Stimulated activated naive CD8-positive, alpha-beta T cell treated with anti-CD3 and anti-CD28 coated beads, Interleukin-15, amount 100 ng/mL, for 72 hours (primary cell): ENCODE results near the gene MTTP.
A peak's percentile ranks its signal among the peaks of the same experiment; 100 is the strongest.

Experiments
- ATAC-seq: fragments of 150-1000 bp; cut with Tn5 transposase; 2 replicates; pipeline ENCODE4 v1.10.0; 2021; ENCODE audit warnings: mild to moderate bottlenecking, moderate library complexity
- DNase-seq, 2 donors: peaks; one replicate each; pipeline ENCODE4 v3.0.0; 2021 to 2022
- H3K27ac Mint-ChIP-seq, 2 donors: one replicate each; pipeline ENCODE4 v1.8.0; 2022; ENCODE audit warnings: mild to moderate bottlenecking in 2 of 2, mixed read lengths in 2 of 2, moderate library complexity in 2 of 2
- H3K27me3 Mint-ChIP-seq: one replicate; pipeline ENCODE4 v1.8.0; 2022; ENCODE audit warnings: mixed read lengths
- H3K4me1 Mint-ChIP-seq: one replicate; pipeline ENCODE4 v1.8.0; 2022; ENCODE audit warnings: mild to moderate bottlenecking, mixed read lengths
- H3K4me3 Mint-ChIP-seq, 2 donors: one replicate each; pipeline ENCODE4 v1.8.0; 2022; ENCODE audit warnings: mild to moderate bottlenecking in 2 of 2, mixed read lengths in 2 of 2, moderate library complexity in 1 of 2
- H3K9me3 Mint-ChIP-seq, 2 donors: one replicate each; pipeline ENCODE4 v1.8.0; 2022; ENCODE audit warnings: mixed read lengths in 2 of 2

The MTTP gene

DNA sequence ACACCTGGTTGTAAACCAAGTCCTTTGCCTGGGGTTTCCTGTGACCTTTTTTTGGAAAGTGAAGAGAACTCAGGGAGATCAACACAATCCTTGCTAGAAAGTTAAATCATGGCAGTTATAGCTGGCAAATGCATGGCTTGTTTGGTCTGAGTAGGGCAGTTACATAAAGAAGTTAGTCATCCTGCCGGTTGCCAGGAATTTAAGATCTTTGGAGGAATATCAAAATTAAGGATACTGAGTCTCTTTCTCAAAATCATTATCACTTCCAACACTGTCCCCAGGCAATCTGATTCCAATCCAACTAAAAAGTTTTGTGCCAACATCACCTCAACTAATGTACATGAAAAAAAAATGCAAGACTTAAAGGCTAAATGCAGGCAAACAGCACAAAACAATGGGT lies 42.8 kb downstream of the MTTP start:
- Mint-ChIP-seq H3K27me3 (no peaks in the 10 kb centered on the region), H3K4me3 (no peak overlapping the region), H3K4me1 (no peaks in the 10 kb centered on the region), H3K27ac (no peak overlapping the region), H3K9me3 (no peaks in the 10 kb centered on the region)
- DNase-seq (no peak), ATAC-seq (no peak)

DNA sequence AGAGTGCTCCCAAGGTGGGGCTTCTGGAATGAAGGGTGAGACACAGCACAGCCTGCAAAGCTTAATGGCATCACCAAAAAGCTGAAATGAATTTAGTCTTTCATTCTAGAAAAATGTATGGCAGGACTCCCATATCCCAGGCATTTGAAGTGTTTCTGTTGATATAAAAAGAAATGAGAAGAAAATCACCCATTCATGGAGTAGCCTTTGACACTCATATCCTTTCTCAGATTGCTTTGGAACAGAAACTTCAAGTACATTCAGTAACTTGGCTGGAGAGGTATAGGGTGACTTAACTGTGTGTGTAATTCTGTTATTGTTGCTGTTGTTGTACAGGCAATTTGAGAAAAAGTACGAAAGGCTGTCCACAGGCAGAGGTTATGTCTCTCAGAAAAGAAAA lies 47.7 kb downstream of the MTTP start:
- no peaks in the 10 kb centered on the region for H3K27me3 Mint-ChIP-seq
- H3K4me1 Mint-ChIP-seq, result no peaks in the 10 kb centered on the region
- no peak overlapping the region for H3K27ac Mint-ChIP-seq
- no peaks in the 10 kb centered on the region for H3K9me3 Mint-ChIP-seq
- no peak for DNase-seq
- no peak for ATAC-seq
- no peak overlapping the region for H3K4me3 Mint-ChIP-seq

DNA sequence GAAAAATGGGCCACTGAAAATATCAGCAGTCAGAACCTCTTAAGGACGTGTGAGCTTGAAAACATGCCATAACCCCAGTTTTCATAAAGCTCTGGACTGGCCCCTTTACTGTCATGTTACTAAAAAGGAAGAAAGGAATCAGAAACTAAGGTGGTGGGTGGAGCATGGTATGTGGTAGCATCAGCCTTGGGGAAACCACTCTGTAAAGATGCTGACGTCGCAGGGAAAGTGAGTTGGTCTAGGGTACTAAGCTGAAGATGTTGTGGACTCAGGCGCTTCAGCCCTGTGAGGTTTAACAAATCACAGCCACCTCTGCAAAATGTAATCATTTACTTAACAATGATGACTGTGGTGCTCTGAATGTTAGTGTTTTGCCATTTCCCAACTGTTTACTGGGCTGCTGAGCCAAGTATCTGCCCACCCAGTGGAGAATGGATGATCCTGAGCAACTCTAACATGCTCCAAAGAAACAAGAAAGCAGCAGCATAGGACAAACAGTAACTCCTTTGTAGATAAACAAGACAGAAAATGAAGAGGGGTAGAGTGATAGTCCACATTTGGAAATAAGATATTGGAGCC lies 49.6 kb downstream of the MTTP start:
- ATAC-seq (peak; percentile 64), DNase-seq (no peak)
- H3K4me3 Mint-ChIP-seq, result no peak overlapping the region
- H3K27ac Mint-ChIP-seq, result no peak overlapping the region
- no peaks in the 10 kb centered on the region for H3K27me3 Mint-ChIP-seq
- H3K9me3 Mint-ChIP-seq, result no peaks in the 10 kb centered on the region
- no peaks in the 10 kb centered on the region for H3K4me1 Mint-ChIP-seq

DNA sequence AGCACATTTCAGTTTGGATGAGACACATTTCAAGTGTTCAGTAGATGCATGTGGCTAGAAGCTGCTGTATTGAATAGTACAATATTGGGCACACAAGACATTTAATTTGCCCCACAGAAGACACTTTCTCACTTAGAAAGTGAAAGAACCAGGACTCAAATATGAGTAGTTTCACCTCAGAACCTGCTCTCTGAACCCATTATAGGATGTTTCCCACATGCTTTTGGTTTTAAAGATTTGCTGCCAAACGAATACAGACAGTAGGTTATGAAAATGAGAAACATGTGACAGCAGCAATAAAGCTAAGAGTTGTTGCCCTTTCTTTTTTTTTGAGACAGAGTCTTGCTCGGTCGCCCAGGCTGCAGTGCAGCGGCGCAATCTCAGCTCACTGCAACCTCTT lies 50.7 kb downstream of the MTTP start:
- ATAC-seq, result no peak
- no peaks in the 10 kb centered on the region for H3K9me3 Mint-ChIP-seq
- H3K27ac Mint-ChIP-seq, result no peak overlapping the region
- no peak overlapping the region for H3K4me3 Mint-ChIP-seq
- no peaks in the 10 kb centered on the region for H3K27me3 Mint-ChIP-seq
- H3K4me1 Mint-ChIP-seq, result peaks cover 9% of the 10 kb centered on the region
- DNase-seq, result no peak

DNA sequence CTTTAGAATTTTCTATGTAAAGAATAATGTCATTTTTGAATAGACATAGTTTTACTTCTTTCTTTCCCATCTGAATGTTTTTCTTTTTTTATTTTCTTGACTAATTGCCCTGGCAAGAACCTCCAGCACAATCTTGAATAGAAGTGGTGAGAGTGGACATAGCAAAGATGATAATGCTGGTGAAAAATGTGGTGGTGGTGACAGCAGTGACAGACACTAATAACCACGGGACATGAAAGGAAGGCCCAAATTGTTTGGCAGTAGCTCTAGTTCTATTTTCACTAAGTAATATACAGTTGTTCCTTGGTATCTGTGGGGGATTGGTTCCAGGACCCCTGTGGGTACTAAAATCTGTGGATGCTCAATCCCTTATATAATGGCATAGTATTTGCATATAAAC lies 53.4 kb downstream of the MTTP start:
- ATAC-seq (no peak), DNase-seq (no peak)
- no peaks in the 10 kb centered on the region for H3K9me3 Mint-ChIP-seq
- no peaks in the 10 kb centered on the region for H3K27me3 Mint-ChIP-seq
- peaks cover 9% of the 10 kb centered on the region for H3K4me1 Mint-ChIP-seq
- H3K27ac Mint-ChIP-seq, result no peak overlapping the region
- no peak overlapping the region for H3K4me3 Mint-ChIP-seq

DNA sequence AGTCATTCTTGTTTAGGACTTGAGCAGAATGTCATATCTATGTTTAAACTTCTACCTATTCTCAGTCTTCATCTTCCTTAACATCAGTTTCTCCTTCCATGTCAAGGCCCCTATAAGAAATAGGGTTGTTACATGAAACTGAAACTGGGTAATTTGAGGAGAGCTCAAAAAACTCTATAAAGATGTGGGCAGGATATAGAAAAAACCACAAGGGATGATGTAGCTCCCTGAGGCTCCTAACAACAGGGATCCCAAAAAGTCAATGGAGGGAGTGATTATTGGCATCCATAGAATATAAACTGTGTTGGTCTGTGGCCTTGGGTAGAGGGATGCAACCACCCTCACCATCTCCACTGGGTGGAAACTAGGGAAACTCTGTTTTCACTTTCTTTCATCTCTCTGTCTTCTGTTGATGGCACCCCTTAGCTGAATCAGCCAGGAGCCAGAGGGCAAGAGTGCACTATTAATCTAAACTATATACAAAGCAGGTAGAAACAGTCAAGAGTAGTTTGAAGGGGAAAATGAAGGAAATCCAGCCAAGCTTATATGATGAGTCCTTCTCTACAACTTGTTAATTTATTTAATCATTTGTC lies 55.4 kb downstream of the MTTP start:
- H3K4me3 Mint-ChIP-seq, result no peak overlapping the region
- no peak overlapping the region for H3K27ac Mint-ChIP-seq
- ATAC-seq (peak; percentile 45), DNase-seq (no peak)
- H3K4me1 Mint-ChIP-seq, result peaks cover 9% of the 10 kb centered on the region
- no peaks in the 10 kb centered on the region for H3K9me3 Mint-ChIP-seq
- H3K27me3 Mint-ChIP-seq, result no peaks in the 10 kb centered on the region

DNA sequence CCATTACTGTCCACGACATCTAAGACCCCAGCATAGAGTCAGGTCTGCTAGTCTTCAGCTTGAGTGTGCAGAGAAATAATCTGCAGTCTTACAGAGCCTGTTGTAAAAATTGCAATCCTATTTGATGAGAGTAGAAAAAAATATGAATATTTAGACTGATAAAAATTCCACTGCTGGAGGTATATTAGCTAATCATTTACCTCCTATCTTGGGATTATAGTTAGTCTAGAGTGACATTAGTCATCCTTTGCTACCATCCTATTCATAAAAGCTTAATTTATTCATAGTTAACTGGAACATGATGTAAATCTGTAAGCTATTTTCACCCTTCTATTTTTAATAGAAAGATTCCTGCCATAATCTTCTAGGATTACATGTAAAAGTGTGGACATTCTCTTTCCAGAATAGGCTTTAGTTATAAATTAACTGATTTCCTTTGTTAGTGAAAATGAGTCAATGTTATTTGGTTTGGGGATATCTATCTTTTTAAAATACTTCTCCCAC lies 56.3 kb downstream of the MTTP start:
- H3K9me3 Mint-ChIP-seq, result no peaks in the 10 kb centered on the region
- no peak overlapping the region for H3K4me3 Mint-ChIP-seq
- H3K4me1 Mint-ChIP-seq, result peaks cover 9% of the 10 kb centered on the region
- DNase-seq (no peak), ATAC-seq (no peak)
- no peaks in the 10 kb centered on the region for H3K27me3 Mint-ChIP-seq
- no peak overlapping the region for H3K27ac Mint-ChIP-seq

DNA sequence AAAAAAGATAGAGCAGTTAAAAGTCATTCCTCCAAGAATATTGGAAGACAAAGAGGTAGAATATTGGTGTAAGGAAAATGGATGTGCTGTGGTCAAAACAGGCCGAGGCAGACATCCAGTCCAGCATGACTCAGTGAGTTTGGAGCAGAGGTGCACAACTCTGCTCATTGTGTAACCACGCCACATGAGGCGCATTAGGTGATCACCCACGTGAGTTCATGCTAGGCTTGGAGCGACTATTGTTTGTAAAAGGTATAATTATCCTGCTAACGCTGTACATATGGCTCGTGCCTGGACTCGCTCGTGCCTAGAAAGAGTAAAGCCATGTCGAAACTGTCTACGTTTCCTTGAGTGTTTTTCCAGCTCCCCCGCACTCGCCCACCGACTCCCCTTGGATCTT lies 59.1 kb downstream of the MTTP start:
- H3K27ac Mint-ChIP-seq, result no peak overlapping the region
- H3K27me3 Mint-ChIP-seq, result no peaks in the 10 kb centered on the region
- no peak overlapping the region for H3K4me3 Mint-ChIP-seq
- no peaks in the 10 kb centered on the region for H3K9me3 Mint-ChIP-seq
- no peak for ATAC-seq
- DNase-seq, result no peak
- H3K4me1 Mint-ChIP-seq, result peaks cover 9% of the 10 kb centered on the region

DNA sequence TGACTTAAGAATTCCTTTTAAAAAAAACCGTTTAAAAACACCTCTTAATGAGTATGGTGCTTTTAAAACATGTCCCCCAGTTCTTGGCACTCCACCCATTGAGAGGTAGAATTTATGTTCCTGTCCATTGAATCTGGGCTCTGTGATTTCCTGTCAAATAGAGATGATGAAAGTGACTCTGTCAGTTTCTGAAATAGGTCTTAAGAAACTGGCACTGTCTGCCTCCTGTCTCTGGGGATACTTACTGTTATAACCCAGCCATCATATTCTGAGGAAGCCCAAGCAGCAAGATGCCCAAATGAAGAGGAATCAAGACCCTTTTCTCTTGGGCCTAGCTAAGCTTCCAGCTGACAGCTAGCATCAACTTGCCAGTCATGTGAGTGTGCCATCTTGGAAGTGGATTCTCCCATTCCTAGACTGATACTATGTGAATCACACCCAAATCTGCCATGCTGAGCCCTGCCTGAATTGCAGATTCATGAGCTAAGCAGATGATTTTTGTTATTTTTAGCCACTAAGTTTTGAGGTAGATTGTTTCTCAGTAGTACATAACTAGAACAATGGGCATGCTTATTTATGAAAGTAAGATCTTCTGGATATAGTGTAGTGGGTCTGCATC lies 60.2 kb downstream of the MTTP start:
- Mint-ChIP-seq H3K9me3 (no peaks in the 10 kb centered on the region), H3K27ac (no peak overlapping the region), H3K4me3 (no peak overlapping the region), H3K27me3 (no peaks in the 10 kb centered on the region), H3K4me1 (peaks cover 6% of the 10 kb centered on the region)
- DNase-seq (no peak), ATAC-seq (no peak)

DNA sequence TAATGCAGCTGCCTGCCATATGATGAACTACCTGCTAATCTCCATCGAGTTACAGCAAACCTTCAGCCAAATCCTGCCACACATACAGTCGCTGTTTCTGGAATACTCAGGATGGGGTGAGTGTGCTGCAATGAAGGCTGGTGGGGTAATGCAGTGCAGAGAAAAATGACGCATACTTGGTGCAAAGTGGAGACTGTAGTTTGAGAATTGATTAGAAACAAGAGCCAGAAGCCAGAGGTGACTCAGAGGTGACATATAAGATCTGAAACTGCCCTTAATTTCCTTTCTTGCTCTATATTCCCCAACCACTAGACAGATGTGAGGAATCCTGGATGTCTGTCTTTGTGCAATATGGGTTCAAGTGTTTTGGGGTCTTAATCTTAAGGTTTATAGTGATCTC lies 61.0 kb downstream of the MTTP start:
- Mint-ChIP-seq H3K9me3 (no peaks in the 10 kb centered on the region), H3K27ac (no peak overlapping the region), H3K27me3 (peaks cover 5% of the 10 kb centered on the region), H3K4me3 (no peak overlapping the region), H3K4me1 (no peaks in the 10 kb centered on the region)
- no peak for DNase-seq
- no peak for ATAC-seq

DNA sequence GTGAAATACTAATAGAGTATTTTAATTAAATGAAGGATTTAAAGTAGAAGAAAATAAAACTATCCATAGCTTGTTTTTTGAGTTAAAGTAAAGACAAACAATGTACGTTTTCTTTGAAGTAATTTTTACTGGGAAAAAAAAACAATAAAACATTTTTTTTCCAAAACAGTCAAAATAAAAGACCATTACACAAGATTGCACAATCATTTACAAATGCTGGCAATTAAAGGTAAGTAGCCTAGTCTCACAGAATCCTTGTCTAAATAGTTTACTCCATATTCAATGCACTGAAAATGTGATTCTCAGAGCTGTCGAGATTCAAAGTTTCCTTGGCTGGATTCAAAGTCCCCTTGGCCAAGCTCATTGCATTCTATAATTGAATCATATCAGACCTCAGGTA lies 61.8 kb downstream of the MTTP start:
- Mint-ChIP-seq H3K4me1 (no peaks in the 10 kb centered on the region), H3K4me3 (no peak overlapping the region), H3K9me3 (no peaks in the 10 kb centered on the region), H3K27ac (no peak overlapping the region), H3K27me3 (peaks cover 7% of the 10 kb centered on the region)
- no peak for DNase-seq
- ATAC-seq, result no peak

DNA sequence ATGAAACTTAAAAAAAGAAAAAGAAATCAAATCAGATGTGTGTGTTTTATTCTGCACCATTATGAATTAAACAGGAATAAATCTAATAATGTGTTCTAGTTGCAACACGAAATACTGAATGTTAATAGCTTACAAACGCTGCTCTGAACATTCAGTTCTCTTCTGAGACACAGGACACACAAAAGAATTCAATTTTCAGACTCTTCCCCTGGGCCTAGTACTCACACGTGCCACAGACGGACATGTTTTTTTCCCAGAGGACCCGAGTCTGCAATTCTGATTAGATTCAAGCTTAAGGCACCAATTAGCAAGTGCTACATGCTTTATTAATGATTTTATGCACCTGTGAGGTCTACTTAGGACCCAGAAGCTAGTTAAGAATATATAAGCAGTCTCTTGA lies 62.5 kb downstream of the MTTP start:
- Mint-ChIP-seq H3K4me3 (no peak overlapping the region), H3K27ac (no peak overlapping the region), H3K4me1 (no peaks in the 10 kb centered on the region), H3K27me3 (peaks cover 7% of the 10 kb centered on the region), H3K9me3 (no peaks in the 10 kb centered on the region)
- ATAC-seq (no peak), DNase-seq (no peak)

DNA sequence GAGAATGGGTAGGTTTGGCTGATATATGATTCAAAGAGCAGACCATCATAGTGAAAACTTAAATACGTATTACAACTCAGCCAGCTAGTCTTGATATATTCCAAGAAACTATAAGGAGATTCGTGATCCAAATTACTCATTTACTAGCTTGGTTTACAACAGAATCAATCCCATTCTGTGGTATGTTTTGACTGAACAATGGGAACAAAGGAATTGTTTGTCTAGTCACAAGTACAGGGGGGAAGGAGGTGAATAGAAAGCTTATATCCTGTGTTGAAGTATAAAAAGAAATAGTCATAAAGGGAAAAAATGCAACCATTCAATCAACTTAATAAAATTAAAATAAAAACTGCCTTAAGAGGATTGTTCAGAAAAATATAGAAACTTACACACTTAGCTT lies 66.1 kb downstream of the MTTP start:
- Mint-ChIP-seq H3K27ac (no peak overlapping the region), H3K4me1 (no peaks in the 10 kb centered on the region), H3K9me3 (no peaks in the 10 kb centered on the region), H3K4me3 (no peak overlapping the region), H3K27me3 (peaks cover 7% of the 10 kb centered on the region)
- DNase-seq (no peak), ATAC-seq (no peak)

DNA sequence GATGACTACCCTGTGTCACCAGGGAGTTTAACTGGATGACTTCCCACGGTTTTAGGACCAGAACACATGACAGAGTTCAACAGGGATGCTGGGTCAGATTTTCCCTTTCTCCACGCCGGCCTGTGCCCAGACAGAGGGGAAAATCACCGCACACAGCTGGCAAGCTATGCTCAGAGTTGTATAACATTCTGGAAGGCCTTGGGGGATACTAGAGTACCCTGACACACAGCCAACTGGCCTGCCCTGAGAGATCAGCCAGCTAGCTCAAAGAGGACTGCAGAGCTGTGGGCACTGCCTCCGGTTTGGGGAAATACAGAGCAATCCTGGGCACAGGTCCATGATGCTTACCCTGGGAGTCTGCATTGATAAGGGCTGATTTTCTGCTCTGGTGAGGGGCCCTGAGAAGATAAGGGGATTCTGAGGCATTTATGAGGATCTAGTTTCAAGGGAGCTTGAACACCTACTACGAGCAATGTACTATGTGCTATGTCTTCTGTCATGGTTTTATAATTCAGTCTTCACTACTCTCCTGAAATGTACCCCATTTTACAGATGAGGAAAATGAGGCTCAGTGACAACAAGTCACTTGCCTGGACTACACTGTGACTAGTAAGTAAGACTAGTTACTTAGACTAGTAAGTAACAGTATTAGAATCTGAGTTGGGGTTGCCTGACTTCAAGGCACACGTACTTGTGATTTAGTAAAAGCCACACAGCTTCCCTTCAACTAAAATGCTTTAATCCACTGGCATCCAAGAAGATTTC lies 68.3 kb downstream of the MTTP start:
- DNase-seq, result no peak

DNA sequence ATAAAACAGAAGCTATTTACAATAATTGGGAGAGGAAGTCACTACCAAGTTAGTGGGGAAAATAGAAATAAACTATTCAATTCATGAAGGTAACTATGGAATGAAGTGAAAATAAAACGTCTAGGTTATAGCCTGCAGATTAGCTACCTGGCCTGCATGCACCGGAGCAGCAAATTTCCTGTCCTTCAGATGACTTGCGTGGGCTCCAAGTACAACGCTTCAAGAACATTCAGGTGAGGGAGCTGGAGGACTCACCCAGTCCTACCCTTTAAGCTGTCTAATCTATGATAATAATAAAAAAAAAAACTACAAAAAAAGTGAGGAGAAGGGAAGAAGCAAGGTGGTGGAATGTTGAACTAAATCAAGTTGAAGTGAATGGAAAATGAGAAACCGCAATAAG lies 69.8 kb downstream of the MTTP start:
- Mint-ChIP-seq H3K27ac (no peak overlapping the region), H3K9me3 (no peaks in the 10 kb centered on the region), H3K27me3 (peaks cover 7% of the 10 kb centered on the region)

More for the DNA sequence above, 68.3 kb downstream of the MTTP start:
- H3K4me1 Mint-ChIP-seq, result no peaks in the 10 kb centered on the region
- H3K9me3 Mint-ChIP-seq, result no peaks in the 10 kb centered on the region
- H3K27me3 Mint-ChIP-seq, result peaks cover 7% of the 10 kb centered on the region
- no peak overlapping the region for H3K4me3 Mint-ChIP-seq
- no peak overlapping the region for H3K27ac Mint-ChIP-seq
- ATAC-seq, result no peak

DNA sequence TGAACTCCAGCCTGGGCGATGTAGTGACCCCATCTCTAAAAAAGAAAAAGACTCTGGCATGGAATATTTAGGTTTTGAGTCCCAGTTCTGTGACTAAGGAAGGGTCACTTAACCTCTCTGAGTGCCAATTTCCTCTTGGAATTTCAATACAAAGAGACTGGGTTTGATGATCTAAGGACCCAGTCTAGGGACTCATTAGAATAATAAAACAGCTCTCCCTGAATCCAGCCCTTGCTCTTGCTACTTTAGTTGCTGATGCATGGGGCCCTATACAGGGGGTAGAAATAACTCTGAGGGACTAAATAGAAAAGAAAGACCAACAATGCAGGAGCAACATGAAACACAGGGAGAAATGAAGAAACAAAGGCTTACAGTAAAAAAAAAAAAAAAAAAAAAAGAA lies 70.4 kb downstream of the MTTP start:
- no peak overlapping the region for H3K4me3 Mint-ChIP-seq
- ATAC-seq, result no peak
- H3K27ac Mint-ChIP-seq, result no peak overlapping the region
- peaks cover 7% of the 10 kb centered on the region for H3K27me3 Mint-ChIP-seq
- H3K4me1 Mint-ChIP-seq, result no peaks in the 10 kb centered on the region
- no peaks in the 10 kb centered on the region for H3K9me3 Mint-ChIP-seq
- no peak for DNase-seq

More for the DNA sequence above, 69.8 kb downstream of the MTTP start:
- no peak for DNase-seq
- ATAC-seq, result no peak
- Mint-ChIP-seq H3K4me1 (no peaks in the 10 kb centered on the region), H3K4me3 (no peak overlapping the region)
